SK-N-SH treated with all-trans-retinoic acid at 6 μM for 48 hours (cell line): Measurements from ENCODE around the gene SLC6A19.
A peak's percentile ranks its signal among the peaks of the same experiment; 100 is the strongest.

ENCODE experiments used
- ATAC-seq: fragments of 200-7000 bp; cut with Tn5 transposase; 3 replicates; pipeline ENCODE4 v1.9.1; 2020; ENCODE audit warnings: mild to moderate bottlenecking, moderate library complexity
- ARNTL ChIP-seq: fragments of 450-650 bp; formaldehyde crosslinking; IDR thresholded peaks from 2 replicates; pipeline ENCODE4 v1.5.0; 2020; ENCODE audit warnings: low read depth, mild to moderate bottlenecking, moderate library complexity, borderline replicate concordance
- BACH2 ChIP-seq: fragments of 250-450 bp; sonication (Bioruptor Pico); IDR thresholded peaks from 2 replicates; pipeline ENCODE4 v1.9.0; 2021; ENCODE audit warnings: mild to moderate bottlenecking, borderline replicate concordance
- CSDC2 ChIP-seq: fragments of 250-450 bp; sonication (Bioruptor Pico); IDR thresholded peaks from 2 replicates; pipeline ENCODE4 v1.5.0; 2020; ENCODE audit warnings: mild to moderate bottlenecking, moderate library complexity
- ESRRG ChIP-seq: fragments of 250-450 bp; sonication (Bioruptor Pico); IDR thresholded peaks from 2 replicates; pipeline ENCODE4 v1.6.1; 2021; ENCODE audit warnings: mild to moderate bottlenecking
- GLIS3 ChIP-seq: fragments of 250-450 bp; sonication (Bioruptor Pico); IDR thresholded peaks from 2 replicates; pipeline ENCODE4 v1.5.0; 2020; ENCODE audit warnings: mild to moderate bottlenecking, moderate library complexity
- ISL1 ChIP-seq: fragments of 250-450 bp; sonication (Bioruptor Pico); IDR thresholded peaks from 2 replicates; pipeline ENCODE4 v2.1.2; 2022; ENCODE audit warnings: mild to moderate bottlenecking, moderate library complexity
- OSR1 ChIP-seq: fragments of 250-450 bp; sonication (Bioruptor Pico); IDR thresholded peaks from 2 replicates; pipeline ENCODE4 v1.8.0; 2022; ENCODE audit warnings: moderate library complexity, mild to moderate bottlenecking, inconsistent platforms
- POU6F1 ChIP-seq: fragments of 250-450 bp; sonication (Bioruptor Pico); IDR thresholded peaks from 2 replicates; pipeline ENCODE4 v1.8.0; 2021; ENCODE audit warnings: low read depth, mild to moderate bottlenecking, moderate library complexity, borderline replicate concordance
- PPARA ChIP-seq: fragments of 250-450 bp; sonication (Bioruptor Pico); IDR thresholded peaks from 2 replicates; pipeline ENCODE4 v1.5.0; 2020; ENCODE audit warnings: mild to moderate bottlenecking, borderline replicate concordance
- RARB ChIP-seq: fragments of 250-450 bp; sonication (Bioruptor Pico); IDR thresholded peaks from 2 replicates; pipeline ENCODE4 v1.8.0; 2021; ENCODE audit warnings: mild to moderate bottlenecking, moderate library complexity
- SNAI2 ChIP-seq: fragments of 250-450 bp; sonication (Bioruptor Pico); IDR thresholded peaks from 2 replicates; pipeline ENCODE4 v1.5.0; 2020; ENCODE audit warnings: mild to moderate bottlenecking, moderate library complexity
- TCF4 ChIP-seq: fragments of 250-450 bp; sonication (Bioruptor Pico); IDR thresholded peaks from 2 replicates; pipeline ENCODE4 v1.8.0; 2021; ENCODE audit warnings: mild to moderate bottlenecking, moderate library complexity, borderline replicate concordance
- TOX ChIP-seq: fragments of 250-450 bp; sonication (Bioruptor Pico); IDR thresholded peaks from 2 replicates; pipeline ENCODE4 v1.8.0; 2021; ENCODE audit warnings: mild to moderate bottlenecking, moderate library complexity, borderline replicate concordance
- ZC3H10 ChIP-seq: fragments of 250-450 bp; sonication (Bioruptor Pico); IDR thresholded peaks from 2 replicates; pipeline ENCODE4 v1.5.1; 2021; ENCODE audit warnings: mild to moderate bottlenecking, moderate library complexity
- ZFP3 ChIP-seq: fragments of 250-450 bp; sonication (Bioruptor Pico); IDR thresholded peaks from 2 replicates; pipeline ENCODE4 v1.5.0; 2020; ENCODE audit warnings: mild to moderate bottlenecking, moderate library complexity
- ZFP30 ChIP-seq: fragments of 450-650 bp; formaldehyde crosslinking; IDR thresholded peaks from 2 replicates; pipeline ENCODE4 v1.5.0; 2022; ENCODE audit warnings: mild to moderate bottlenecking, moderate library complexity
- ZNF70 ChIP-seq: fragments of 450-650 bp; formaldehyde crosslinking; IDR thresholded peaks from 2 replicates; pipeline ENCODE4 v1.5.0; 2020; ENCODE audit warnings: mild to moderate bottlenecking, moderate library complexity
- ZNF8 ChIP-seq: fragments of 450-650 bp; formaldehyde crosslinking; IDR thresholded peaks from 2 replicates; pipeline ENCODE4 v1.5.0; 2020; ENCODE audit warnings: mild to moderate bottlenecking, moderate library complexity
- TF ChIP-seq, protein P1 (sequence below): fragments of 250-450 bp; sonication (Bioruptor Pico); IDR thresholded peaks from 2 replicates; pipeline ENCODE4 v1.8.0; 2020; ENCODE audit warnings: mild to moderate bottlenecking, moderate library complexity, borderline replicate concordance
- TF ChIP-seq, protein P2 (sequence below): fragments of 250-450 bp; sonication (Bioruptor Pico); IDR thresholded peaks from 2 replicates; pipeline ENCODE4 v1.5.0; 2020; ENCODE audit warnings: mild to moderate bottlenecking, moderate library complexity
- TF ChIP-seq, protein P3 (sequence below): fragments of 250-450 bp; sonication (Bioruptor Pico); IDR thresholded peaks from 2 replicates; pipeline ENCODE4 v1.5.1; 2021; ENCODE audit warnings: mild to moderate bottlenecking, moderate library complexity
- TF ChIP-seq, protein P4 (sequence below): fragments of 250-450 bp; sonication (Bioruptor Pico); IDR thresholded peaks from 2 replicates; pipeline ENCODE4 v1.5.1; 2020; ENCODE audit warnings: low read depth, mild to moderate bottlenecking, moderate library complexity

Gene SLC6A19

DNA sequence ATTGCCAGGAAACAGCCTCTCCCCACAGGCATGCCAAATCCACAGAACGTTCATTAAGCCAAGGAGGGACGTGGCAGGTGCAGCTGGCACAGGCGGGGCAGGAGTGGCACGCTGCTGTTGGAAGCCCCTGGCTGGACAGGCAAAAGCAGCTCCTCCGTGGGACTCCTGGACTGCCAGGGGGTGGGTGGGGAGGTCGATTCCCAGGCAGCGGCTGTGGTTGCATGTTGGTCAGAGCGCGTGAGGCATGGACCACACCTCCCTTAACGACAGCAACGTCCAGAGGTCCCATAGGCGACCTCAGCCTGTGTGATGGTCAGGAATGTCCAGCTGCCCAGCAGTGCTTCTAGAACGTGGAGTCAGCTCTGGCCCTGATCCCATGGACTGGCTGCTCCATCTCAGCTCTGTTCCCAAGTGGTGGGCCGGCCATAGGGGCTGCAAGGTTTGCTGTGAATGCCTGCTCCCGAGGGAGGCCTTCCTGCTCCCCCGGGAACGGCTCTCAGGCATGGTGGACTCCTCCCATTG is 6.9 kb downstream of the SLC6A19 start:
- ATAC-seq: no peak
- TF ChIP-seq ZC3H10 (CRISPR knock-in tag): no peak
- no peak for TF ChIP-seq SNAI2
- TF ChIP-seq PPARA: no peak
- no peak for TF ChIP-seq ZNF8
- TF ChIP-seq TCF4: no peak
- no peak for TF ChIP-seq ZFP3 (CRISPR knock-in tag)
- TF ChIP-seq OSR1 (CRISPR knock-in tag): no peak
- TF ChIP-seq TOX (CRISPR knock-in tag): no peak
- TF ChIP-seq, protein P1, sequence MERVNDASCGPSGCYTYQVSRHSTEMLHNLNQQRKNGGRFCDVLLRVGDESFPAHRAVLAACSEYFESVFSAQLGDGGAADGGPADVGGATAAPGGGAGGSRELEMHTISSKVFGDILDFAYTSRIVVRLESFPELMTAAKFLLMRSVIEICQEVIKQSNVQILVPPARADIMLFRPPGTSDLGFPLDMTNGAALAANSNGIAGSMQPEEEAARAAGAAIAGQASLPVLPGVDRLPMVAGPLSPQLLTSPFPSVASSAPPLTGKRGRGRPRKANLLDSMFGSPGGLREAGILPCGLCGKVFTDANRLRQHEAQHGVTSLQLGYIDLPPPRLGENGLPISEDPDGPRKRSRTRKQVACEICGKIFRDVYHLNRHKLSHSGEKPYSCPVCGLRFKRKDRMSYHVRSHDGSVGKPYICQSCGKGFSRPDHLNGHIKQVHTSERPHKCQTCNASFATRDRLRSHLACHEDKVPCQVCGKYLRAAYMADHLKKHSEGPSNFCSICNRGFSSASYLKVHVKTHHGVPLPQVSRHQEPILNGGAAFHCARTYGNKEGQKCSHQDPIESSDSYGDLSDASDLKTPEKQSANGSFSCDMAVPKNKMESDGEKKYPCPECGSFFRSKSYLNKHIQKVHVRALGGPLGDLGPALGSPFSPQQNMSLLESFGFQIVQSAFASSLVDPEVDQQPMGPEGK: no peak
- no peak for TF ChIP-seq ESRRG (CRISPR knock-in tag)
- TF ChIP-seq RARB (CRISPR knock-in tag): no peak
- TF ChIP-seq ARNTL (CRISPR knock-in tag): no peak
- TF ChIP-seq CSDC2 (CRISPR knock-in tag): no peak
- TF ChIP-seq POU6F1 (CRISPR knock-in tag): no peak
- TF ChIP-seq ISL1 (CRISPR knock-in tag): no peak
- no peak for TF ChIP-seq ZFP30 (CRISPR knock-in tag)
- TF ChIP-seq, protein P2, sequence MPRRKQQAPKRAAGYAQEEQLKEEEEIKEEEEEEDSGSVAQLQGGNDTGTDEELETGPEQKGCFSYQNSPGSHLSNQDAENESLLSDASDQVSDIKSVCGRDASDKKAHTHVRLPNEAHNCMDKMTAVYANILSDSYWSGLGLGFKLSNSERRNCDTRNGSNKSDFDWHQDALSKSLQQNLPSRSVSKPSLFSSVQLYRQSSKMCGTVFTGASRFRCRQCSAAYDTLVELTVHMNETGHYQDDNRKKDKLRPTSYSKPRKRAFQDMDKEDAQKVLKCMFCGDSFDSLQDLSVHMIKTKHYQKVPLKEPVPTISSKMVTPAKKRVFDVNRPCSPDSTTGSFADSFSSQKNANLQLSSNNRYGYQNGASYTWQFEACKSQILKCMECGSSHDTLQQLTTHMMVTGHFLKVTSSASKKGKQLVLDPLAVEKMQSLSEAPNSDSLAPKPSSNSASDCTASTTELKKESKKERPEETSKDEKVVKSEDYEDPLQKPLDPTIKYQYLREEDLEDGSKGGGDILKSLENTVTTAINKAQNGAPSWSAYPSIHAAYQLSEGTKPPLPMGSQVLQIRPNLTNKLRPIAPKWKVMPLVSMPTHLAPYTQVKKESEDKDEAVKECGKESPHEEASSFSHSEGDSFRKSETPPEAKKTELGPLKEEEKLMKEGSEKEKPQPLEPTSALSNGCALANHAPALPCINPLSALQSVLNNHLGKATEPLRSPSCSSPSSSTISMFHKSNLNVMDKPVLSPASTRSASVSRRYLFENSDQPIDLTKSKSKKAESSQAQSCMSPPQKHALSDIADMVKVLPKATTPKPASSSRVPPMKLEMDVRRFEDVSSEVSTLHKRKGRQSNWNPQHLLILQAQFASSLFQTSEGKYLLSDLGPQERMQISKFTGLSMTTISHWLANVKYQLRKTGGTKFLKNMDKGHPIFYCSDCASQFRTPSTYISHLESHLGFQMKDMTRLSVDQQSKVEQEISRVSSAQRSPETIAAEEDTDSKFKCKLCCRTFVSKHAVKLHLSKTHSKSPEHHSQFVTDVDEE (CRISPR knock-in tag): no peak
- no peak for TF ChIP-seq BACH2 (CRISPR knock-in tag)
- TF ChIP-seq, protein P3, sequence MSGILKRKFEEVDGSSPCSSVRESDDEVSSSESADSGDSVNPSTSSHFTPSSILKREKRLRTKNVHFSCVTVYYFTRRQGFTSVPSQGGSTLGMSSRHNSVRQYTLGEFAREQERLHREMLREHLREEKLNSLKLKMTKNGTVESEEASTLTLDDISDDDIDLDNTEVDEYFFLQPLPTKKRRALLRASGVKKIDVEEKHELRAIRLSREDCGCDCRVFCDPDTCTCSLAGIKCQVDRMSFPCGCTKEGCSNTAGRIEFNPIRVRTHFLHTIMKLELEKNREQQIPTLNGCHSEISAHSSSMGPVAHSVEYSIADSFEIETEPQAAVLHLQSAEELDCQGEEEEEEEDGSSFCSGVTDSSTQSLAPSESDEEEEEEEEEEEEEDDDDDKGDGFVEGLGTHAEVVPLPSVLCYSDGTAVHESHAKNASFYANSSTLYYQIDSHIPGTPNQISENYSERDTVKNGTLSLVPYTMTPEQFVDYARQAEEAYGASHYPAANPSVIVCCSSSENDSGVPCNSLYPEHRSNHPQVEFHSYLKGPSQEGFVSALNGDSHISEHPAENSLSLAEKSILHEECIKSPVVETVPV (CRISPR knock-in tag): no peak
- TF ChIP-seq, protein P4, sequence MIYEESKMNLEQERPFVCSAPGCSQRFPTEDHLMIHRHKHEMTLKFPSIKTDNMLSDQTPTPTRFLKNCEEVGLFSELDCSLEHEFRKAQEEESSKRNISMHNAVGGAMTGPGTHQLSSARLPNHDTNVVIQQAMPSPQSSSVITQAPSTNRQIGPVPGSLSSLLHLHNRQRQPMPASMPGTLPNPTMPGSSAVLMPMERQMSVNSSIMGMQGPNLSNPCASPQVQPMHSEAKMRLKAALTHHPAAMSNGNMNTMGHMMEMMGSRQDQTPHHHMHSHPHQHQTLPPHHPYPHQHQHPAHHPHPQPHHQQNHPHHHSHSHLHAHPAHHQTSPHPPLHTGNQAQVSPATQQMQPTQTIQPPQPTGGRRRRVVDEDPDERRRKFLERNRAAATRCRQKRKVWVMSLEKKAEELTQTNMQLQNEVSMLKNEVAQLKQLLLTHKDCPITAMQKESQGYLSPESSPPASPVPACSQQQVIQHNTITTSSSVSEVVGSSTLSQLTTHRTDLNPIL (CRISPR knock-in tag): no peak
- TF ChIP-seq, all 23 proteins: peak for 0

DNA sequence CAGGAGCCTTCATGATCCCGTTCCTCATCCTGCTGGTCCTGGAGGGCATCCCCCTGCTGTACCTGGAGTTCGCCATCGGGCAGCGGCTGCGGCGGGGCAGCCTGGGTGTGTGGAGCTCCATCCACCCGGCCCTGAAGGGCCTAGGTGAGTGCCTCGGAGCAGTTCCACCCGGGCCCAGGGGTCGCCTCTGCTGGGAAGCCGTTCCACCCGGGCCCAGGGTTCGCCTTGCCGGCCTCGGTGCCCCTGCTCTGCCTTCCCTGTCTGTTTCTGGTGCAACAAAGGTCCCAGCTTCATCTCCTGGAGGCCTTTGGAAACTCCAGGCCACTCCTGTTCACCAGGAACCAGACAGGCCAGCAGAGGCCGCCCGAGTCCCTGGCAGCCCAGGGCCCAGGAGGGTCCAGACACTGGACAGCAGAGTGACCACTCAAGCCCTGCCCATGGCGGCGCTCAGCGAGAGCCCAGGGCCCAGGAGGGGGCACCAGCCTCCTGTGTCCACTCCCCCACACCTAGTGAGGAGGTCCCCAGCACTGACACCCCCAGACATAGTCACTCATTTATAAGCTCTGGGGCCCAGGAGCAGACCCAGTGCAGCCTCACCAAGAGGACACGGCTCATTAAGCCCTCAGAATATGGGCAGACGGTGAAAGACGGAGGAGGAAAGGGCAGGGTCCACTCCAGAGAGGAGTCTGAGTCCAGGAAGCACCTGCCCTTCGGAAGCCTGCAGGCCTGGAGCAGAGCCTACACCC is 7.5 kb downstream of the SLC6A19 start:
- ATAC-seq: peak; percentile 84
- no peak for TF ChIP-seq GLIS3 (CRISPR knock-in tag)
- TF ChIP-seq POU6F1 (CRISPR knock-in tag): no peak
- TF ChIP-seq CSDC2 (CRISPR knock-in tag): no peak
- TF ChIP-seq, protein P1: no peak
- no peak for TF ChIP-seq ZFP3 (CRISPR knock-in tag)
- TF ChIP-seq ESRRG (CRISPR knock-in tag): no peak
- no peak for TF ChIP-seq ZNF8
- no peak for TF ChIP-seq ZC3H10 (CRISPR knock-in tag)
- TF ChIP-seq TOX (CRISPR knock-in tag): no peak
- TF ChIP-seq BACH2 (CRISPR knock-in tag): no peak
- TF ChIP-seq, protein P2 (CRISPR knock-in tag): no peak
- no peak for TF ChIP-seq ZNF70 (CRISPR knock-in tag)
- no peak for TF ChIP-seq TCF4
- no peak for TF ChIP-seq OSR1 (CRISPR knock-in tag)
- TF ChIP-seq ARNTL (CRISPR knock-in tag): no peak
